SU-DHL-6 (cell line): Measurements from ENCODE around the gene DOCK1.

Experiments used
- H2AFZ ChIP-seq: fragments of 200-600 bp; sonication (generic); 2 replicates; pipeline ENCODE4 v1.6.1; 2014; ENCODE audit warnings: low read depth, mild to moderate bottlenecking, moderate library complexity, mixed read lengths, antibody characterized with exemption, low read length; ENCODE audit not compliant: severe bottlenecking
- H3F3A ChIP-seq: fragments of 200-600 bp; shearing (Covaris generic); 2 replicates; pipeline ENCODE4 v1.6.0; 2016; ENCODE audit warnings: antibody characterized with exemption, mild to moderate bottlenecking; ENCODE audit not compliant: insufficient read depth
- H3K27ac ChIP-seq: fragments of 200-600 bp; sonication (generic); 2 replicates; pipeline ENCODE4 v1.5.1; 2016; ENCODE audit warnings: low read depth, mild to moderate bottlenecking, low read length, moderate library complexity, mixed read lengths
- H3K27me3 ChIP-seq: fragments of 200-600 bp; sonication (generic), shearing (Covaris generic); 2 replicates; pipeline ENCODE4 v1.6.0; 2014; ENCODE audit warnings: mild to moderate bottlenecking, low read length
- H3K36me3 ChIP-seq: fragments of 200-600 bp; sonication (generic); 2 replicates; pipeline ENCODE4 v1.6.1; 2014; ENCODE audit warnings: mild to moderate bottlenecking, low read length, mixed read lengths
- H3K4me2 ChIP-seq: fragments of 300-600, 200-600 bp; shearing (Covaris generic), sonication (generic); 2 replicates; pipeline ENCODE4 v1.6.0; 2014; ENCODE audit warnings: low read length, low read depth, mild to moderate bottlenecking; ENCODE audit not compliant: poor library complexity, severe bottlenecking
- H3K4me3 ChIP-seq: fragments of 200-600 bp; sonication (generic); 2 replicates; pipeline ENCODE4 v1.5.1; 2014; ENCODE audit warnings: antibody characterized with exemption, low read length, mild to moderate bottlenecking, mixed read lengths; ENCODE audit not compliant: insufficient read depth, poor library complexity, severe bottlenecking
- H3K79me2 ChIP-seq: fragments of 200-600 bp; sonication (generic); 2 replicates; pipeline ENCODE4 v1.6.1; 2014; ENCODE audit warnings: mild to moderate bottlenecking, low read length, moderate library complexity; ENCODE audit not compliant: insufficient read depth
- H3K9ac ChIP-seq: fragments of 200-600 bp; sonication (generic); 2 replicates; pipeline ENCODE4 v1.7.0; 2014; ENCODE audit warnings: mild to moderate bottlenecking, low read length
- H3K9me2 ChIP-seq: fragments of 200-600 bp; sonication (generic); replicated peaks from 2 replicates; pipeline ENCODE4 v1.6.1; 2014; ENCODE audit warnings: low read length; ENCODE audit not compliant: insufficient read depth
- H3K9me3 ChIP-seq: fragments of 200-600 bp; sonication (generic); 2 replicates; pipeline ENCODE4 v1.6.1; 2014; ENCODE audit warnings: low read length, mixed read lengths; ENCODE audit not compliant: insufficient read depth
- H4K20me1 ChIP-seq: fragments of 200-600 bp; sonication (generic); 2 replicates; pipeline ENCODE4 v1.6.1; 2014; ENCODE audit warnings: low read depth, mild to moderate bottlenecking, antibody characterized with exemption, low read length, moderate library complexity, mixed read lengths
- EZH2phosphoT487 ChIP-seq: fragments of 200-600 bp; sonication (generic), shearing (Covaris generic); conservative IDR thresholded peaks from 2 replicates; pipeline ENCODE4 v1.6.1; 2018; ENCODE audit warnings: mild to moderate bottlenecking, antibody characterized with exemption, low read length, moderate library complexity, mixed read lengths
- TF ChIP-seq, protein P1 (sequence below): fragments of 200-600 bp; sonication (generic); IDR thresholded peaks from one replicate; pipeline ENCODE4 v1.5.1; 2017; ENCODE audit warnings: antibody characterized with exemption, mild to moderate bottlenecking, low read length, moderate library complexity; ENCODE audit not compliant: insufficient read depth, poor library complexity, severe bottlenecking

The DOCK1 gene

DNA sequence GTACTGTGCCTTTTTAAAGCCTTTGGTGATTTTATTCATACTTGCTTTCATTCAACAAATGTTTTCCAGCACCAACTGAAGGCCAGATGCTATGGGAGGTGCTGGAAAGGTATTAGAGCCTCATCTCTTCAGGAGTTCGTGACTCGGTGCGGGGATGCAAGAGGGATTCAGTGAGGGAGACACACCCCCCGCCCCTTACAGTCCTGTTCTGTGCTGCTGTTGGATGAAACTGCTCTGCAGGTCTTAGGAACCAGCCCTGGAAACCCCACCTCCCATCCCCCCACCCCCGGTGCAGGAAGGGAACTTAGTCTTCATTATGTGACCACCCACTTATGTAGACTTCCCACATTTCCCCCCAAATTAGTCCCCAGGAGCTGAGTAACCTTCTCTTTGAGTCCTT lies 180.7 kb downstream of the DOCK1 start:
- Histone ChIP-seq H3K9me3 (no peaks in the 10 kb centered on the region), H3K27me3 (no peaks in the 10 kb centered on the region), H3K4me2 (no peak overlapping the region), H3K79me2 (no peaks in the 10 kb centered on the region), H3K4me3 (no peak overlapping the region), H3K9me2 (no peaks in the 10 kb centered on the region), H3F3A (no peaks in the 10 kb centered on the region), H4K20me1 (no peaks in the 10 kb centered on the region), H3K27ac (no peak overlapping the region), H3K36me3 (no peaks in the 10 kb centered on the region), H3K9ac (no peak overlapping the region), H2AFZ (no peak overlapping the region)
- no peak for TF ChIP-seq EZH2phosphoT487
- TF ChIP-seq, protein P1, sequence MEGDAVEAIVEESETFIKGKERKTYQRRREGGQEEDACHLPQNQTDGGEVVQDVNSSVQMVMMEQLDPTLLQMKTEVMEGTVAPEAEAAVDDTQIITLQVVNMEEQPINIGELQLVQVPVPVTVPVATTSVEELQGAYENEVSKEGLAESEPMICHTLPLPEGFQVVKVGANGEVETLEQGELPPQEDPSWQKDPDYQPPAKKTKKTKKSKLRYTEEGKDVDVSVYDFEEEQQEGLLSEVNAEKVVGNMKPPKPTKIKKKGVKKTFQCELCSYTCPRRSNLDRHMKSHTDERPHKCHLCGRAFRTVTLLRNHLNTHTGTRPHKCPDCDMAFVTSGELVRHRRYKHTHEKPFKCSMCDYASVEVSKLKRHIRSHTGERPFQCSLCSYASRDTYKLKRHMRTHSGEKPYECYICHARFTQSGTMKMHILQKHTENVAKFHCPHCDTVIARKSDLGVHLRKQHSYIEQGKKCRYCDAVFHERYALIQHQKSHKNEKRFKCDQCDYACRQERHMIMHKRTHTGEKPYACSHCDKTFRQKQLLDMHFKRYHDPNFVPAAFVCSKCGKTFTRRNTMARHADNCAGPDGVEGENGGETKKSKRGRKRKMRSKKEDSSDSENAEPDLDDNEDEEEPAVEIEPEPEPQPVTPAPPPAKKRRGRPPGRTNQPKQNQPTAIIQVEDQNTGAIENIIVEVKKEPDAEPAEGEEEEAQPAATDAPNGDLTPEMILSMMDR, result no peak

DNA sequence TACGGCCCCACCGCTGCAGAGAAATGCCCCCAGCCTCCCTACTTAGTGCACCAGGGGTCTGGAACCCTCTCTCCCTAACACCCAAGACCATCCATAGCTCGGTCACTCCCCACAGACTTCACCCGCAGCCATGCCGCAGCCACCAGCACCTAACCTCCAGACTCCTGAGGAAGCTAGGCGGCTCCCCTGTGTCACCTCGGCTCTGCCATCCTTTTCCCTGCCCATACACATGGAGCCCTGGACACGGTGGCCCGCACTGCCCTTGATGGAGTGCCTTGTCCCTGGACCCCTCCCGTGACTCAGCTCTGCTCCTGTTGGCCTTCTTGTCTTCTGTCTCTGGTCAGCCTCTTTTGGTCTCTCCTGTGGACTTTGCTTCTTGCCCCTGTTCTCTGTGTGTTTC lies 183.7 kb downstream of the DOCK1 start:
- Histone ChIP-seq H4K20me1 (no peaks in the 10 kb centered on the region), H2AFZ (no peak overlapping the region), H3K36me3 (no peaks in the 10 kb centered on the region), H3K9me2 (no peaks in the 10 kb centered on the region), H3F3A (no peaks in the 10 kb centered on the region), H3K4me2 (no peak overlapping the region), H3K27ac (no peak overlapping the region), H3K4me3 (no peak overlapping the region), H3K79me2 (no peaks in the 10 kb centered on the region), H3K9ac (no peak overlapping the region), H3K27me3 (no peaks in the 10 kb centered on the region), H3K9me3 (no peaks in the 10 kb centered on the region)
- TF ChIP-seq EZH2phosphoT487, result no peak

DNA sequence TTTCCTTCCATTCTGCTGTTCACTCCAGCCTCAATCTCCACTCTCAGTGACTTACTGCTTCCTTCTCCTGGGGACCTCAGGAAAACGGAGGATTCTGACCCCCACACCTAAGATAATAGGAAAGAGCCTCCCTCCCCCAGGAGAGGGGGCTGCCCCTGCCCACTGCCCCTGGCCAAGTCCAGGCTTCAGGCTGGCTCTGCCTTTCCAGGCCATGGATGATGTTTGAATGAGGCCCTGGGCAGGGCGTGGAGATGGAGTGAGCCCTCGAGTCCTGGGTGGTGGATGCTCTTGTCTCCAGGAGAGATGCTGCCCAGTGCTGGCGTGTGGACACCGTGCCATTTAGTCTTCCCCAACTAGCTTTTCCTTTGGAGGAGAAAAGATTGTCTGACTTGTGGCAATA lies 184.2 kb downstream of the DOCK1 start:
- Histone ChIP-seq H3K36me3 (no peaks in the 10 kb centered on the region), H3K4me2 (no peak overlapping the region), H3K9me2 (no peaks in the 10 kb centered on the region), H3K27me3 (no peaks in the 10 kb centered on the region), H3K9me3 (no peaks in the 10 kb centered on the region), H3K9ac (no peak overlapping the region), H4K20me1 (no peaks in the 10 kb centered on the region), H3K27ac (no peak overlapping the region), H3F3A (no peaks in the 10 kb centered on the region), H2AFZ (no peak overlapping the region), H3K4me3 (no peak overlapping the region), H3K79me2 (no peaks in the 10 kb centered on the region)
- TF ChIP-seq EZH2phosphoT487, result no peak
- TF ChIP-seq, protein P1, result no peak

DNA sequence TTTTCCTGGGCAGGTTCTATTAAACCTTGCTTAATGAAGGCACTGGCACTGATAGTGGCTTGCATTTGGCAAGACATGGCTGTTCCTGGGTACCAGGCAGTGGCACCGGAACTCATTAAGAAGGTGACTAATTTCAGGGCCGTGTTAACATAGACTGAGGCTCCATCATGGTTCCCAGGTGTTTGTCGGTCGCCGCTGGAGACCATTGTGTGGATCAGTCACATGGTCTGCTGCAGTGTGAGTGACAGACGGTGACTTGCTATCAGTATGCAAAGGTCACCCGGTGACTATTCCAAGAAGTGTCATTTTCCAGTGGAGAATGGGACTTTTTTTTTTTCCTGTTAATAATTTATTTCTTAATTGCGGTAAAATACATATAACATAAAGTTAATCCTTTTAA lies 184.9 kb downstream of the DOCK1 start:
- H3K9ac ChIP-seq, result no peak overlapping the region
- no peak overlapping the region for H3K27ac ChIP-seq
- no peak for TF ChIP-seq EZH2phosphoT487
- TF ChIP-seq, protein P1, result no peak
- no peaks in the 10 kb centered on the region for H3K79me2 ChIP-seq
- H3K9me3 ChIP-seq, result no peaks in the 10 kb centered on the region
- H3K9me2 ChIP-seq, result no peaks in the 10 kb centered on the region
- H2AFZ ChIP-seq, result no peak overlapping the region
- no peak overlapping the region for H3K4me3 ChIP-seq
- H3K36me3 ChIP-seq, result no peaks in the 10 kb centered on the region
- H3F3A ChIP-seq, result no peaks in the 10 kb centered on the region
- no peaks in the 10 kb centered on the region for H3K27me3 ChIP-seq
- no peaks in the 10 kb centered on the region for H4K20me1 ChIP-seq
- no peak overlapping the region for H3K4me2 ChIP-seq
